ENCODE measurements around the gene PISD.
A peak's percentile ranks its signal among the peaks of the same experiment; 100 is the strongest.

Gene PISD

DNA sequence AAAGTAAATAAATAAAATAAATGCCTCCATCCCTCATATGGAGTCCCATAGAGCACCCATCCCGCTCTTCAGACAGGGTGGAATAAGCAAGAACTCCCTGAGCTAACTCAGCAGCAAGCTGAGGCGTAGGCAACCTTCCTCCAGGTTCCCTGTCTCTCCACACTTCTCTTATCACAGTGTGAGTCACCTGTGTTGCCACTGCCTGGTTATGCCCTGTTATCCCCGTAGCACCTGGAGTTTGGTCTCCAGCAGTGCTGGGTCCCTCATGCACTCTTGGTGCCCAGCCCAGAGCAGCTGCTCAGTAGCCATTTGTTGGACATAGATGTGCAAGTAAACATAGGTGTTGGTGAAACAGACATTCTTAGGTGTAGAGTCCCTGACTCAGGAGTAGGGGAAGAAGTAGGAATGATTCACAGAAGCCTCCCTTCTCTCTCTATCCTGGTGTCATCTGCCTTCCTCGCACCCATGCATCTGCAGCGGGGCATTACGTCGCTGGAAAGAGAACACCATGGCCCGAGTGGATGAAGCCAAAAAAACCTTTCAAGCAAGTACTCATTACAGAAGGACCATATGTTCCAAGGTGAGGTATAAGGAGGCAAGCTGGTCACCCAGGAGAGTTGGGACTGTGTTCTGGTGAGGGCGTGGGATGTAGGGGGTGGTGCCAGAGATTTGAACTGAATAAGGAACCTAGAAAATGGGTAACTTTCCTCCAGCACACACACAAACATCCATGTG, 56.0 kb downstream of the PISD start:
- peak; percentile 9 for DNase-seq (ENCODE audit: low spot score)
- Histone ChIP-seq H3K4me1 (ENCODE audit: insufficient read depth, poor library complexity, severe bottlenecking) (no peaks in the 10 kb centered on the region), H3K9me3 (ENCODE audit: severe bottlenecking) (no peaks in the 10 kb centered on the region), H3K27me3 (ENCODE audit: insufficient read depth, poor library complexity, severe bottlenecking) (no peaks in the 10 kb centered on the region), H3K36me3 (ENCODE audit: low read depth) (0 out of 2 replicates have a peak, but pooled peaks cover 10% of the 10 kb centered on the region), H3K27ac (ENCODE audit: poor library complexity, severe bottlenecking) (no peak overlapping the region), H3K4me3 (ENCODE audit: severe bottlenecking) (no peak overlapping the region)
- TF ChIP-seq, protein P1, sequence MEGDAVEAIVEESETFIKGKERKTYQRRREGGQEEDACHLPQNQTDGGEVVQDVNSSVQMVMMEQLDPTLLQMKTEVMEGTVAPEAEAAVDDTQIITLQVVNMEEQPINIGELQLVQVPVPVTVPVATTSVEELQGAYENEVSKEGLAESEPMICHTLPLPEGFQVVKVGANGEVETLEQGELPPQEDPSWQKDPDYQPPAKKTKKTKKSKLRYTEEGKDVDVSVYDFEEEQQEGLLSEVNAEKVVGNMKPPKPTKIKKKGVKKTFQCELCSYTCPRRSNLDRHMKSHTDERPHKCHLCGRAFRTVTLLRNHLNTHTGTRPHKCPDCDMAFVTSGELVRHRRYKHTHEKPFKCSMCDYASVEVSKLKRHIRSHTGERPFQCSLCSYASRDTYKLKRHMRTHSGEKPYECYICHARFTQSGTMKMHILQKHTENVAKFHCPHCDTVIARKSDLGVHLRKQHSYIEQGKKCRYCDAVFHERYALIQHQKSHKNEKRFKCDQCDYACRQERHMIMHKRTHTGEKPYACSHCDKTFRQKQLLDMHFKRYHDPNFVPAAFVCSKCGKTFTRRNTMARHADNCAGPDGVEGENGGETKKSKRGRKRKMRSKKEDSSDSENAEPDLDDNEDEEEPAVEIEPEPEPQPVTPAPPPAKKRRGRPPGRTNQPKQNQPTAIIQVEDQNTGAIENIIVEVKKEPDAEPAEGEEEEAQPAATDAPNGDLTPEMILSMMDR (IDR thresholded peaks at IDR 0.05; ENCODE audit: poor library complexity, severe bottlenecking) = no peak
- ATAC-seq (ENCODE audit: low read depth) = no peak

DNA sequence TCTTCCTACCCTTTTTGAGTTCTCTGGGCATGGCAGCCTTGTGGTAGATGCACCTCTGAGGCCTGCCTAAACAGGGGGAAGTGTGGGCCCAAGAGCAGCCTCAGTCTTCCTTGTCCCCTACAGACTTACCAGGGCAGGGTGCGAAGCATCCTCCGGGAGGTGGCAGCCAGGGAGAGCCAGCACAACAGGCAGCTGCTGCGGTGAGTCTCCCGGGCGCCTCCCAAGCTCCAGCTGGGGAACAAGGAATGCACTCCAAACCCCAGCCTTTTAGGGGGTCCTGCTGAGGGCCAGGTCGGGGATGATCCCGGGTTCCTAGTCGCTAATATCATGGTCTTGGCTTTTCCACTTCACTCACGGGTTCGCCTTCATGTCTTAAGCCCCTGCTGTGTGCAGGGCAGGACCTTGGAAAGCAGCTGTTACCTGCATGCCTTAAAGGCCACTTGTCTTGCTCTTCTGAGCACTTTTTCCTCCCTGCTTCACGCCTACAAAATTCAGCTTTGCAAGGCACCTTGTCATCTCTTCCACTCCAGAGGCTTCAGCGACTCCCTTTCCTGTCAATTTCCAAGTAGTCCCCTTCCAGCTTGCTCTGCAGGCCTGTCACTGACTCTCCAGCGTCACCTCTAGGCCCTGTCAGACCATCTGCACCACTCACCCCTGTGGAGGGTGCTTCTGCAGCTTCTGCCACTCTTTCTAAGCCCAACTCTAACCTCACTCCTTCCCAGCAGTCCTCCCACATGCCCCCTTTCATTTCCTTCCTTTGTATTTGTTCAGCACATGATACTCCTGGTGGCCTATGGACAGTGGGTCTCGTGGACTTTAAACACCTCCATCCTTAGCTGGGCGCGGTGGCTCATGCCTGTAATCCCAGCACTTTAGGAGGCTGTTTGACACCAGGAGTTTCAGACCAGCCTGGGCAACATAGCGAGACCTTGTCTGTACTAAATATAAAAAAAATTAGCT, 57.0 kb downstream of the PISD start:
- Histone ChIP-seq H3K4me3 (ENCODE audit: severe bottlenecking) (no peak overlapping the region), H3K36me3 (ENCODE audit: low read depth) (0 out of 2 replicates have a peak, but pooled peaks cover 10% of the 10 kb centered on the region), H3K4me1 (ENCODE audit: insufficient read depth, poor library complexity, severe bottlenecking) (no peaks in the 10 kb centered on the region), H3K27me3 (ENCODE audit: insufficient read depth, poor library complexity, severe bottlenecking) (no peaks in the 10 kb centered on the region), H3K9me3 (ENCODE audit: severe bottlenecking) (no peaks in the 10 kb centered on the region), H3K27ac (ENCODE audit: poor library complexity, severe bottlenecking) (no peak overlapping the region)
- DNase-seq (ENCODE audit: low spot score) = peak; percentile 48
- TF ChIP-seq, protein P1 (IDR thresholded peaks at IDR 0.05; ENCODE audit: poor library complexity, severe bottlenecking) = no peak
- no peak for ATAC-seq (ENCODE audit: low read depth)

DNA sequence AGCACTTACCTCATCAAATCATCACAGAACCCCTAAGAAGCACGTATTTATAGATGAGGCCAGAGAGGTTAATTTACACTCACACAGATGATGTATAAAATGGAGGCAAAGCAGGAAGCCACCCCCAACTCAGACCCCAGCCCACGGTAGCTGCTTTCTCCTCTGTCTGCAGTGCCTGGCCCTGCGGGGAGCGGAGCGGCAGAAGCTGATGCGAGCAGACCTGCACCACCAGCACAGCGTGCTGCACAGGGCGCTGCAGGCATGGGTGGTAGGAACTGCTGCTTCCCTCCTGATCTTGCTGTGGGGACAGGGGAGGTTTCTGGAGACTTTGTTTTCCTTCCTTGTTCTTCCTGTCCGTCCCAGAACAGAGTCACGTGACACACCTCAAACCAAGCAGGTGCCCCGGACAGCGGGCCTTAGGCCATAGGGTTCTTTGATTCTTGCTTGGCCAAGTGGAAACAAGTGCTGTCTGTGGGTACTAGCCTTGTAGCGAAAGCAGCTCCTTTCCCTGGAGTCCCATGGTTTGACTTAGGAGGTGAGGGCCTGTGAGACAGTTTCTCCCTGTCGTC, 57.8 kb downstream of the PISD start:
- 0 out of 2 replicates have a peak, but pooled peaks cover 10% of the 10 kb centered on the region for H3K36me3 ChIP-seq (ENCODE audit: low read depth)
- TF ChIP-seq, protein P1 (IDR thresholded peaks at IDR 0.05; ENCODE audit: poor library complexity, severe bottlenecking) = no peak

DNA sequence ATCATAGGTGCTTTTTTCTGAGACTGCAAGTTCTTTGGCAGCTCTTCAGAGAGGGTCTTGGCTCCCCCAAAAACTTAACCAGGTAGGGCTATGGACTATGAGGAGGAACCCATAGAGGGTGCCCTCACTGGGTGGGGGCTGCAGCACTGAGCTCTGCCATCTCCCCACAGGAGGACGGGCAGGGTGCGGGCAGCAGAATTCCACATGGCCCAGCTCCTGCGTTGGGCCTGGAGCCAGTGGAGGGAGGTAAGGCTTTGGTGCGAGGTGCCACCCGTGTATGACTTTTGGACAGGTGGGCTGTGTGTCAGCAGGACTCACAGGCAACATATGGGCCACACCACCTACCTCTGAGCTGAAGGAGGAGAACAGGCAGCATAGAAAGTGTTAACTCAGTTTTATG, 58.4 kb downstream of the PISD start:
- 0 out of 2 replicates have a peak, but pooled peaks cover 10% of the 10 kb centered on the region for H3K36me3 ChIP-seq (ENCODE audit: low read depth)
- H3K27me3 ChIP-seq (ENCODE audit: insufficient read depth, poor library complexity, severe bottlenecking) = no peaks in the 10 kb centered on the region
- DNase-seq (ENCODE audit: low spot score) = peak; percentile 25
- TF ChIP-seq, protein P1 (IDR thresholded peaks at IDR 0.05; ENCODE audit: poor library complexity, severe bottlenecking) = no peak
- H3K4me3 ChIP-seq (ENCODE audit: severe bottlenecking) = no peak overlapping the region
- H3K4me1 ChIP-seq (ENCODE audit: insufficient read depth, poor library complexity, severe bottlenecking) = no peaks in the 10 kb centered on the region
- H3K27ac ChIP-seq (ENCODE audit: poor library complexity, severe bottlenecking) = no peak overlapping the region
- H3K9me3 ChIP-seq (ENCODE audit: severe bottlenecking) = no peaks in the 10 kb centered on the region
- no peak for ATAC-seq (ENCODE audit: low read depth)

More for the DNA sequence above, 57.8 kb downstream of the PISD start:
- peak; percentile 16 for DNase-seq (ENCODE audit: low spot score)
- no peak for ATAC-seq (ENCODE audit: low read depth)
- Histone ChIP-seq H3K27me3 (ENCODE audit: insufficient read depth, poor library complexity, severe bottlenecking) (no peaks in the 10 kb centered on the region), H3K27ac (ENCODE audit: poor library complexity, severe bottlenecking) (no peak overlapping the region), H3K4me1 (ENCODE audit: insufficient read depth, poor library complexity, severe bottlenecking) (no peaks in the 10 kb centered on the region), H3K4me3 (ENCODE audit: severe bottlenecking) (no peak overlapping the region), H3K9me3 (ENCODE audit: severe bottlenecking) (no peaks in the 10 kb centered on the region)
